Suprapubic skin (tissue), 4 donors: ENCODE data around the gene AKAP13. TPM values are rescaled to one million over a fixed set of nuclear protein-coding genes. Genes with fewer than 3 reads are reported as not detected.

Experiments
- DNase-seq, 2 donors: peaks; one replicate each; pipeline ENCODE4 v3.0.0-alpha.2; 2019; ENCODE audit warnings: low spot score in 2 of 2
- H3K27ac ChIP-seq: fragments of 200-600 bp; sonication (generic); one replicate; pipeline ENCODE4 v1.5.1; 2019
- H3K27me3 ChIP-seq: fragments of 200-600 bp; sonication (generic); one replicate; pipeline ENCODE4 v1.5.1; 2019
- H3K36me3 ChIP-seq: fragments of 200-600 bp; sonication (generic); one replicate; pipeline ENCODE4 v1.5.1; 2019
- H3K4me1 ChIP-seq: fragments of 200-600 bp; sonication (generic); one replicate; pipeline ENCODE4 v1.5.1; 2019
- H3K4me3 ChIP-seq: fragments of 200-600 bp; sonication (generic); one replicate; pipeline ENCODE4 v1.5.1; 2019; ENCODE audit warnings: mild to moderate bottlenecking
- H3K9me3 ChIP-seq: fragments of 200-600 bp; sonication (generic); one replicate; pipeline ENCODE4 v1.5.1; 2019
- EP300 ChIP-seq: sonication (generic); formaldehyde crosslinking; IDR thresholded peaks from one replicate; pipeline ENCODE4 v1.6.1; 2017; ENCODE audit warnings: antibody characterized with exemption
- POLR2A ChIP-seq, 2 donors: fragments of 450-650 bp; IDR thresholded peaks; one replicate each; pipeline ENCODE4 v1.6.1; 2017; ENCODE audit warnings: antibody characterized with exemption in 2 of 2, mild to moderate bottlenecking in 2 of 2, moderate library complexity in 2 of 2
- POLR2AphosphoS5 ChIP-seq, 3 donors: sonication (generic); formaldehyde crosslinking; IDR thresholded peaks; one replicate each; pipeline ENCODE4 v1.6.1; 2017; ENCODE audit warnings: antibody characterized with exemption in 3 of 3
- WGBS: methylation state at CpG from one replicate; pipeline ENCODE4 v1.1.5; 2018; 5-methylcytosine and 5-hydroxymethylcytosine counted together
- total RNA-seq, 4 donors: library from RNA; depleted of rRNA; stranded (reverse); fragments of >200 nt; gene quantifications; one replicate each; pipeline ENCODE4 v1.1.0, GENCODE V29; 2016
- TF ChIP-seq, protein P1 (sequence below), 2 donors: fragments of 200-600 bp in 1 of 2; fragments of 450-650 bp in 1 of 2; sonication (generic) in 1 of 2; IDR thresholded peaks; one replicate each; pipeline ENCODE4 v1.5.1; 2016 to 2019; ENCODE audit warnings: antibody characterized with exemption in 2 of 2, mild to moderate bottlenecking in 1 of 2, moderate library complexity in 1 of 2

The AKAP13 gene
- total RNA-seq, 4 donors from 2014 or later, result 124 to 249 (median 163) TPM

DNA sequence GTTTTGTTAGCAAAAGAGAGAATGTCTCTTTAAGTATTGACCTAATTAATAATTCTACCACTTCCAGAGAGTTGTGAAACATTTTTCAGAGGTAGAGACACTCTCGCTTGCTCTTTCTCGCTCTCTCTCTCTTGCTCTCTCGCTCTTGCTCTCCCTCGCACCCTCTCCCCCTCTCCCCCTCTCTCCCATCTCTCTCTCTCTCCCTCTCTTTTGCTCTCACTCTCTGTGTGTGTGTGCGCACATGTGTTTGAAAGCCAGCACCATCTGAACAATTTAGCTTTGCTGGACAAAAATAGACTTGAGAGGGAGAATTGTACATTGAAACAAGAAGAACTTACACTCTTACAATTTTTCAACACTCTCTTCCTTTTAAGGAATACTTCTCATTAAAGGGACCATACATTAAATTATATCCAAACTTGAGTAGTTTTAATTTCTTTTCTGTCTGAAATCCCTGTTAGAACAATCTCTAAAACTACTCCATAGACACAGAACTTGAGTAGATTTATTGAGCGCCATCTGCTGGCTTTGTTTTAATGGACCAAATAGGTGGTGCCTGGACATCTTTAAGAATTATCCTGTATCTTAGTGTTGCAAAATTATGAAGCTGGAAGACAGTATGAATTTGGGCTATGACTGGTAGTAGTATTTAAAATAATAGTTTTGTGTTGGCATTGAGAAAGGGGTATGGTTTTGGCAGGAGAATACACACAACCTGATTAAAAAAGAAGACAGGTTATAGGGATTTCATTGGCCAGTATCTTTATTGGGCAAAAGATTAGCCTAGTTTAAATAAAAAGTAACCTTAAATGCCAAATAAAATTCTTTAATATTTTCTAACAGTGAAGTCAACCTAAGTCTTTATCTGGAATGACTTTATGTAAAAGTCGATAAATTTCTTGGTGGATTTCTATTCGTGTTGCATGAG is 124.6 kb downstream of the AKAP13 start:
- Histone ChIP-seq H3K9me3 (no peaks in the 10 kb centered on the region), H3K36me3 (no peaks in the 10 kb centered on the region), H3K27ac (no peak overlapping the region), H3K4me3 (no peak overlapping the region), H3K4me1 (peaks cover 9% of the 10 kb centered on the region), H3K27me3 (no peaks in the 10 kb centered on the region)
- TF ChIP-seq POLR2AphosphoS5 (IDR thresholded peaks at IDR 0.05), result no peak
- TF ChIP-seq, protein P1, sequence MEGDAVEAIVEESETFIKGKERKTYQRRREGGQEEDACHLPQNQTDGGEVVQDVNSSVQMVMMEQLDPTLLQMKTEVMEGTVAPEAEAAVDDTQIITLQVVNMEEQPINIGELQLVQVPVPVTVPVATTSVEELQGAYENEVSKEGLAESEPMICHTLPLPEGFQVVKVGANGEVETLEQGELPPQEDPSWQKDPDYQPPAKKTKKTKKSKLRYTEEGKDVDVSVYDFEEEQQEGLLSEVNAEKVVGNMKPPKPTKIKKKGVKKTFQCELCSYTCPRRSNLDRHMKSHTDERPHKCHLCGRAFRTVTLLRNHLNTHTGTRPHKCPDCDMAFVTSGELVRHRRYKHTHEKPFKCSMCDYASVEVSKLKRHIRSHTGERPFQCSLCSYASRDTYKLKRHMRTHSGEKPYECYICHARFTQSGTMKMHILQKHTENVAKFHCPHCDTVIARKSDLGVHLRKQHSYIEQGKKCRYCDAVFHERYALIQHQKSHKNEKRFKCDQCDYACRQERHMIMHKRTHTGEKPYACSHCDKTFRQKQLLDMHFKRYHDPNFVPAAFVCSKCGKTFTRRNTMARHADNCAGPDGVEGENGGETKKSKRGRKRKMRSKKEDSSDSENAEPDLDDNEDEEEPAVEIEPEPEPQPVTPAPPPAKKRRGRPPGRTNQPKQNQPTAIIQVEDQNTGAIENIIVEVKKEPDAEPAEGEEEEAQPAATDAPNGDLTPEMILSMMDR (IDR thresholded peaks at IDR 0.05), result peak; percentile 30 to 54
- WGBS, result 59% methylated on average over 8 of the region's 8 CpGs
- no peak for DNase-seq

DNA sequence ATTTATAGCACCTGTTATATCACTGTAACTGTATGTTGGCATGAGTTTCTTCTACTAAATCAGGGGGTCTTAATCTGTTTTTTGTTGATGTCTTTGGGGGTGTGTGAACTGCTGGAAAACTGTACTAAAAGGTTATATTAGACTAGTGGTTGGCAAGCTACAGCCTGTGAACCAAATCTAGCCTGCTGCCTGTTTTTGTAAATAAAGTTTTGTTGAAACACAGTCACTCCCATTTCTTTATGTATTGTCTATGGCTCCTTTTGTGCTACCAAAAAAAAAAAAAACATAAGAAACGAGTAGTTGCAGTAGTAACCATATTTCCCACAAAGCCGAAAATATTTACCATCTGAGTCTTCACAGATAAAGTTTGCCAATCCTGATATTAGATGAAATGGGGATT is 126.7 kb downstream of the AKAP13 start:
- Histone ChIP-seq H3K4me1 (peaks cover 7% of the 10 kb centered on the region), H3K36me3 (no peaks in the 10 kb centered on the region), H3K27me3 (no peaks in the 10 kb centered on the region), H3K9me3 (no peaks in the 10 kb centered on the region), H3K4me3 (no peak overlapping the region), H3K27ac (no peak overlapping the region)
- TF ChIP-seq EP300 (no peak), POLR2AphosphoS5 (IDR thresholded peaks at IDR 0.05) (no peak), POLR2A (IDR thresholded peaks at IDR 0.05) (no peak)
- TF ChIP-seq, protein P1 (IDR thresholded peaks at IDR 0.05), result no peak
- no peak for DNase-seq
- WGBS, result 83% methylated on average over 2 of the region's 2 CpGs

DNA sequence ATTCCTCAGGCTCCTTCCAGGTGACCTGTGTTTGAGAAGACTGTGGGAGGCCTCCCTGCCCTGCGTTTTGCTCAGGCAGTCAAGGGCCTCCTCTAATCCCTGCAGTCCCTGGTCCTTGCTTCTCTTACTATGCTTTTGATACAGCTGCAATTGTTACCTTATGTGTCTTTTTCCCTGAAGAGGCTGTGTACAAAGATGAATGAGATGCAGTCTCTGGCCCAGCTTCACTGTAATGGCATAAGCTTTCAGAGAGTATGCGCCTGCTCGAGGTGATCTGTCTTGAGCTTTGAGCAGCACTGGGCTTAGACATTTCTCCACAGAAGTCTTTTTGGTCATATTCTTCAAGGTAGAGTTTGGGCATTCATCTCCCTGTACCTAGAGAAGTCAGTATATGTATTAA is 129.6 kb downstream of the AKAP13 start:
- 93% methylated on average over 3 of the region's 3 CpGs for WGBS
- Histone ChIP-seq H3K27ac (no peak overlapping the region), H3K36me3 (no peaks in the 10 kb centered on the region), H3K4me3 (no peak overlapping the region), H3K4me1 (peaks cover 1% of the 10 kb centered on the region), H3K27me3 (no peaks in the 10 kb centered on the region), H3K9me3 (no peaks in the 10 kb centered on the region)
- TF ChIP-seq POLR2A (IDR thresholded peaks at IDR 0.05), result no peak
- TF ChIP-seq, protein P1 (IDR thresholded peaks at IDR 0.05), result no peak
- no peak for TF ChIP-seq POLR2AphosphoS5 (IDR thresholded peaks at IDR 0.05)
- TF ChIP-seq EP300, result no peak
- DNase-seq, result no peak

DNA sequence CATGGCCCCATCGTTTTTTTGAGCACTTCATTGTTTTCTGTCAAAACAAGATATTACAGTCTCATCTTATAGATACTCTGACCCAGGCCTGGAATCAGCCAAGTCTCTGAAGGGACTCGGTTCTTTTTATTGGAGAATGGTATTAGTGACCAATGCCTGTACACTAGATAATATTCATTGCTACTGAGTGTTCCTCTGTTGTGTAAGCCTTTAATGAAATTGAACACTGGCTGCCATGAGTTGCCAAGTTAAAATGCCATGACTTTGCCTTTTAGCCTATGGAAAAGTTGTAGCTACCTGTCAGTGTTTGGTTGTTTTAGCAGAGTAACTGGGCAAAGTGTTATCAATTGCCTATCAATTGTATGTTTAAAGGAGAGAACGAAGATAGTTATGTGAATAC is 134.0 kb downstream of the AKAP13 start:
- WGBS, result 81% methylated on average over 3 of the region's 3 CpGs
- H3K36me3 ChIP-seq, result no peaks in the 10 kb centered on the region
- H3K9me3 ChIP-seq, result no peaks in the 10 kb centered on the region
- H3K27ac ChIP-seq, result no peak overlapping the region
- H3K27me3 ChIP-seq, result no peaks in the 10 kb centered on the region
- no peaks in the 10 kb centered on the region for H3K4me1 ChIP-seq
- DNase-seq, result no peak
- no peak overlapping the region for H3K4me3 ChIP-seq
- no peak for TF ChIP-seq POLR2AphosphoS5 (IDR thresholded peaks at IDR 0.05)
- TF ChIP-seq POLR2A (IDR thresholded peaks at IDR 0.05), result no peak
- TF ChIP-seq EP300, result no peak
- TF ChIP-seq, protein P1 (IDR thresholded peaks at IDR 0.05), result no peak

DNA sequence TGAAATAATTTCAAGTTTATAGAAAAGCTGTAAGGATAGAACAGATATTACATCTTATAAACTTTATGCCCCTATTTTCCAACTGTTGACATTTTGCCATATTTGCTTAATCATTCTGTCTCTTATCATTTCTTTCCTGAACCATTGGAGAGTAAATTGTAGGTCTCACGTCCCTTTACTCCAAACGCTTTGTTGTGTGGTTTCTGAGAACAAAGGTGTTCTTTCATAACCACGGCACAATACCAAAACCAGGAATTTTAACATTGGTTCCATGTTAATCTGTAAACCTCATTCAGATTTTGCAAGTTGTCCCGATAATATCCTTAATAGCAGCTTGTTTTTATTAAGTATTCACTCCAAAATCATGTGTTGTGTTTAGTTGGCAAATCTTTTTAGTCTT is 134.8 kb downstream of the AKAP13 start:
- DNase-seq, result no peak
- no peak for TF ChIP-seq POLR2A (IDR thresholded peaks at IDR 0.05)
- TF ChIP-seq, protein P1 (IDR thresholded peaks at IDR 0.05), result no peak
- no peak for TF ChIP-seq EP300
- TF ChIP-seq POLR2AphosphoS5 (IDR thresholded peaks at IDR 0.05), result no peak
- no peak overlapping the region for H3K27ac ChIP-seq
- H3K27me3 ChIP-seq, result no peaks in the 10 kb centered on the region
- no peak overlapping the region for H3K4me3 ChIP-seq
- H3K36me3 ChIP-seq, result no peaks in the 10 kb centered on the region
- H3K9me3 ChIP-seq, result no peaks in the 10 kb centered on the region
- WGBS, result 61% methylated on average over 4 of the region's 4 CpGs
- no peaks in the 10 kb centered on the region for H3K4me1 ChIP-seq
